ENCODE results near the gene FAM9C. TPM values are rescaled to one million over a fixed set of nuclear protein-coding genes. Genes with fewer than 3 reads are reported as not detected.

FAM9C gene
- not detected in 3 replicates for polyA plus RNA-seq
- 0.44 TPM for polyA plus RNA-seq (2011; ENCODE audit: low read depth)
- not detected in 2 replicates for polyA plus RNA-seq (2011; cell fraction: cytosol; rRNA removed)
- polyA plus RNA-seq (2011; cell fraction: nucleus; rRNA removed) = not detected in 2 replicates
- polyA plus RNA-seq (2012; ENCODE audit: low replicate concordance) = not detected in 2 replicates
- not detected in 3 replicates for polyA minus RNA-seq
- not detected for polyA minus RNA-seq (2011; cell fraction: cytosol; rRNA and poly(A)+ RNA removed)
- polyA minus RNA-seq (2011; cell fraction: nucleus; rRNA and poly(A)+ RNA removed) = not detected in 2 replicates

- Histone ChIP-seq H2AFZ (ENCODE audit: control insufficient read depth, low read length) (no peak within 1 kb of the TSS), H3K4me2 (ENCODE audit: control insufficient read depth, extremely low read depth, insufficient read depth, low read depth, low read length) (no peak within 1 kb of the TSS), H3K27ac (ENCODE audit: control insufficient read depth, insufficient read depth, low read length) (no peak within 1 kb of the TSS), H3K4me1 (ENCODE audit: control insufficient read depth, extremely low read depth, insufficient read depth, low read length) (no peaks in the 10 kb centered on the region), H3K27me3 (ENCODE audit: control insufficient read depth, extremely low read depth, insufficient read depth, low read length) (no peaks in the 10 kb centered on the region), H4K20me1 (ENCODE audit: control insufficient read depth, extremely low read depth, insufficient read depth, low read length) (no peaks in the 10 kb centered on the region), H3K9me1 (ENCODE audit: control insufficient read depth, extremely low read depth, insufficient read depth, low read length) (no peaks in the 10 kb centered on the region), H3K79me2 (ENCODE audit: control insufficient read depth, insufficient read depth, low read length) (no peaks in the 10 kb centered on the region), H3K4me3 (ENCODE audit: control insufficient read depth in 2 of 3, extremely low read depth in 1 of 3, insufficient read depth in 2 of 3, low read depth in 1 of 3, low read length in 3 of 3) (no peak within 1 kb of the TSS), H3K9ac (ENCODE audit: control insufficient read depth, extremely low read depth, insufficient read depth, low read length) (no peak within 1 kb of the TSS), H3K9me3 (ENCODE audit: control insufficient read depth, low read depth, low read length) (no peaks in the 10 kb centered on the region), H3K36me3 (ENCODE audit: control insufficient read depth in 2 of 2, extremely low read depth in 1 of 2, insufficient read depth in 2 of 2, low read length in 2 of 2) (no peaks in the 10 kb centered on the region)
- FAIRE-seq (no peak), DNase-seq (ENCODE audit: low read depth, low spot score) (no peak)
- TF ChIP-seq CTCF (optimal IDR thresholded peaks at IDR 0.05 in 1 of 3, IDR thresholded peaks at IDR 0.05 in 1 of 3, conservative IDR thresholded peaks at IDR 0.05 in 1 of 3; ENCODE audit: extremely low read depth in 1 of 3, insufficient read depth in 2 of 3, low read length in 3 of 3) (no peak), EZH2 (IDR thresholded peaks at IDR 0.05; ENCODE audit: low read length) (no peak)
- dilution Hi-C loops (cut with MboI; ENCODE audit: extremely low pct_ligation_motif_present, low sequenced_read_pairs) = no loop called here
Measured at GRCh38 chrX:13044441-13044840, at the start of gene FAM9C. FAM9C (minus strand) TSS chrX:13044620; CDS start chrX:13043789, 831 bp downstream.

GRCh38 chrX:13093529-13094140 lies 49.2 kb upstream of the FAM9C start:
- H3K9ac ChIP-seq (ENCODE audit: control insufficient read depth, extremely low read depth, insufficient read depth, low read length) = no peak overlapping the region
- H3K27me3 ChIP-seq (ENCODE audit: control insufficient read depth, extremely low read depth, insufficient read depth, low read length) = no peaks in the 10 kb centered on the region
- no peak for TF ChIP-seq EZH2 (IDR thresholded peaks at IDR 0.05; ENCODE audit: low read length)
- TF ChIP-seq CTCF (optimal IDR thresholded peaks at IDR 0.05 in 1 of 3, IDR thresholded peaks at IDR 0.05 in 1 of 3, conservative IDR thresholded peaks at IDR 0.05 in 1 of 3; ENCODE audit: extremely low read depth in 1 of 3, insufficient read depth in 2 of 3, low read length in 3 of 3) = no peak
- no peak overlapping the region for H2AFZ ChIP-seq (ENCODE audit: control insufficient read depth, low read length)
- no peak overlapping the region for H3K4me3 ChIP-seq (ENCODE audit: control insufficient read depth in 2 of 3, extremely low read depth in 1 of 3, insufficient read depth in 2 of 3, low read depth in 1 of 3, low read length in 3 of 3)
- H3K4me2 ChIP-seq (ENCODE audit: control insufficient read depth, extremely low read depth, insufficient read depth, low read depth, low read length) = no peak overlapping the region
- H3K79me2 ChIP-seq (ENCODE audit: control insufficient read depth, insufficient read depth, low read length) = no peaks in the 10 kb centered on the region
- H4K20me1 ChIP-seq (ENCODE audit: control insufficient read depth, extremely low read depth, insufficient read depth, low read length) = no peaks in the 10 kb centered on the region
- DNase-seq (ENCODE audit: low read depth, low spot score) = no peak
- FAIRE-seq = no peak
- no peaks in the 10 kb centered on the region for H3K9me3 ChIP-seq (ENCODE audit: control insufficient read depth, low read depth, low read length)
- H3K36me3 ChIP-seq (ENCODE audit: control insufficient read depth in 2 of 2, extremely low read depth in 1 of 2, insufficient read depth in 2 of 2, low read length in 2 of 2) = no peaks in the 10 kb centered on the region
- H3K27ac ChIP-seq (ENCODE audit: control insufficient read depth, insufficient read depth, low read length) = no peak overlapping the region
- H3K9me1 ChIP-seq (ENCODE audit: control insufficient read depth, extremely low read depth, insufficient read depth, low read length) = no peaks in the 10 kb centered on the region
- peaks cover 7% of the 10 kb centered on the region for H3K4me1 ChIP-seq (ENCODE audit: control insufficient read depth, extremely low read depth, insufficient read depth, low read length)
- dilution Hi-C loops (cut with MboI; ENCODE audit: extremely low pct_ligation_motif_present, low sequenced_read_pairs) = no loop called here
